HG03139 (cell line): Measurements from ENCODE around the gene RHEX.
"Not testable (repeated sequence)": the region's sequence is repeated elsewhere in the genome, so short reads cannot be mapped to it uniquely, and the experiment has no call there.

Experiments used
- ATAC-seq: cut with Tn5 transposase; IDR thresholded peaks from one replicate; pipeline ENCODE4 v1.9.1; 2021; ENCODE audit not compliant: unreplicated experiment

Gene RHEX, protein sequence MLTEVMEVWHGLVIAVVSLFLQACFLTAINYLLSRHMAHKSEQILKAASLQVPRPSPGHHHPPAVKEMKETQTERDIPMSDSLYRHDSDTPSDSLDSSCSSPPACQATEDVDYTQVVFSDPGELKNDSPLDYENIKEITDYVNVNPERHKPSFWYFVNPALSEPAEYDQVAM

GRCh38 chr1:206052919-206053610, at the start of gene RHEX:
Gene RHEX (plus strand): TSS chr1:206053173. CDS start chr1:206097829, 44,656 bp downstream.
- ATAC-seq, result not testable (repeated sequence)

GRCh38 chr1:206003854-206004800, 48.8 kb upstream of the RHEX start:
- ATAC-seq, result no peak

DNA sequence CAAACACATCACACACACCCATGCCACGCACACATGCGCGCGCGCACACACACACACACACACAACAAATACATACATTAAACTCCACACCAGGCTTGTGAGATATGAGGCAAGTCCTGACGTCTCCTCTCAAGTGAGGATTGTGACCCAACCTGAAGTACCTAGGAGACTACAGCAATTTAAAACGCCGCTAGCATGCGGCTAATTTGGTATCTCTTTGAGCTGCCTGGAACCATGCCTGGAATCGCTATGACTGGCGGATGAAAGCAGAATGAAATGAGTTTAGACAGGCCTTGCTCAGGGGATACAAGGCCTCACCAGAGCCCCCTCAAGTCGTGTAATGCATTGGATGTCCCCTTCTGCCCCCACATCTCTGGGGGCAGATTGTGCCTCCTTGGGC, 48.1 kb upstream of the RHEX start:
- ATAC-seq, result no peak

DNA sequence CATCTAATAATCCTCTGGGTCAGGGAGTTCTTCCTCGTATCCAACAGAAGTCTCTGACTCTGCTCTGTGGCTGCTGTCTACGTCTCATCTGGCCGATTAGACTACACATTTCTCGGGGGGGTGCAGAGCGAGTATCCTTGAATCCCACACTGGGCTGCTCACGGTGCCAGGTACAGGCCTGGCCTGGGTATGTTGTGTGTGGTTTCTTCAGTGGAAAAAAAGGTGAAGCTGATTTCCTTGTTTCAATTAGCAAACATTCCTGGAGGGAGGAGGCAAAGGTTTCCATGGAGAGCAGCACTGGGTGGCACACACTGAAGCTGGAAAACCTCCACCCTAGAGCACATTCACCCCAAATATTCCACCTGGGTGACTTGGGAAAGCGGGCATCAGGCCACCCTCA, 47.7 kb upstream of the RHEX start:
- no peak for ATAC-seq

DNA sequence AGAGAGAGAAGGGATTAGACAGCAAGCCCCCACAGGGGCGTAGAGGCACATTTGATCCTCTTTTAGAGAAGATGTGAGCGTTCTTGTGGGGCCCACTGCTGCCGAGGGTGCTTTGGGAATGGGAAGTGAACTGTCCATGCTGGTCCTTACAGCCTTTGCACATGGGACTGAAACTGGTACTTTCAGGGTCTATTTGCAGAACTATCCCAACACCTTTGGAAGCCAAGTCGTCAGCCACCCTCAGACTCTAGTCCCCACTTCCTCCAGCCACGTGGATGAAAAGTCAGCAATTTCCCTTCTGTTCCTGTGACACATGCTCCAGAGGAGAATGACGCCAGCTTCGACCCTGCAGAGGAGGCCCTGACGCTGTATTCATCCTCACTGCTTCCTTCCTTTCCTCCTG, 47.2 kb upstream of the RHEX start:
- ATAC-seq, result no peak

DNA sequence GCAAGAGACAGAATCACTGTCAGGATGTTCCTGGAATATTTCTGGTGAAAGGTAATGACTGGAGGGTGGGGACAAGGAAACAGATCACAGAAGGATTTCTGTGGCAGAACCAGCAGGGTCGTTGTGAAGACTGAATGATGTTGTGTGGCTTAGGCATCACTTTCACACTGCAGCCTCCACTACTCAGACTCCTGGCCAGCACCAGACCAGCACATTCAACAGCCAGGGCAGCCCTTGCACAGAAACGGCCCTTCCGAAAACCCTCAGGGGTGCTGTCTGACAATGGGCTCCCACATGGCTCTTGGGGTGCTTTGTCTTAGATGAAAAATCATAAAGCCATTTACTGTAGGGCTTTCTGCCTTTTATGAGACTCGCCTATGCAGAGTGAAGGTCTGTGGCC, 46.0 kb upstream of the RHEX start:
- ATAC-seq, result no peak

- ATAC-seq, result no peak
These were observed 42.9 kb upstream of the RHEX start for GRCh38 chr1:206010060-206010459.

GRCh38 chr1:206011057-206011456, 41.9 kb upstream of the RHEX start:
- no peak for ATAC-seq

DNA sequence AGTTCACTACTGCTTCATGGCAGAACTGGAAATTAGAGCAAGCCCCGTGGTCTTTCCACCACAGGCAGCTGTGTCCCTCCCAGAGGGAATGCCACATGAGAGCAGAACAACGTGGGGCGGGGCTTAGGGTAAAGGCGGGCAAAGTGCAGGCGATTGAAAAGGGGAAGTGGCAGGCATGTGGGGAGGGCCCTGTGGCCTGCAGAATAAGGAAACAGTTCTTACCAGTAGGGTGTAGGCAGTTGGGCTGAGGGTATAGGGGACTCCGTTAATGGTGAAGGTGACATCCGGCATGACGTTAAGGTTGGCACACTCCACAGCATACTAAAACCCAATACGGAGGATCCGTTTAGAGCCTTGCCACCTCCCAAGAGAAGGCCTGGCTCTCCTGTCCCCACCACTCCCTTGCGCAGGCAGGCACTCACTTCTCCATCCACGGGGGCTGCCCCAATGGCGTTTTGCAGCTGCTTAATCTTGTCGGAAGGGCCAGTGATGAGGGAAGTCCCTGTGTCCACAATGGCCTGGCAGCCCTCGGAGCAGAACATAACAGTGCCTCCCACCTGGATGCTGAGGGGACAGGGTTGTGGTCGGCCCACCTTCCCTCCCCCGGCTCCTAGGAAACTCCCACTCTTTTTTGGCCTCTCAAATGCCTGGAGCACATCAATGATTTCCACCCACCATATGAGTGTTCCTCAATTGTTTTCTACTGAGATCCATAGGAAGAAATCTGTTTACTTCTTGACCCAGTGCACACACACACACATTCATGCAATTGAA, 40.7 kb upstream of the RHEX start:
- ATAC-seq, result peak; percentile 81

GRCh38 chr1:206013026-206013795, 39.8 kb upstream of the RHEX start:
- no peak for ATAC-seq

DNA sequence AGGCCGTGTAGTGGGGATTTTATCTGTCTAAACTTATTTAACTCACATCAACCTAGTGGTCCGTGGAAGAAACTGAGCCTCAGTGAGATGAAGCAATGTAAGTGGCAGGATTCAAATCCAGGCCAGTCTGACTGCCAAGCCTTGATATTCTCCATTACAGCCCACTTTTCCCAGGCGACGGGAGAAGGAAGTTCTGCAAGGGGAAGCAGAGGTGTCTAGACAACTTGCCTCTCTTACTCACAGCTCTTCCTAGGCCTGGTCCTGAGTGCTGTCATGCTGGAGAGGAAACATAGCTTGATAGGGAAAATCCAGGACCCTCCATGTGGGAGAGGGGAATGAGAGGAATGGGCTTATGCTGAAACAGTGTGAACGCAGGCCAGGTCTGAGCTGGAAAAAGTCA, 38.4 kb upstream of the RHEX start:
- no peak for ATAC-seq

GRCh38 chr1:206015071-206015470, 37.9 kb upstream of the RHEX start:
- ATAC-seq, result no peak

- ATAC-seq, result no peak
These were observed 32.5 kb upstream of the RHEX start for GRCh38 chr1:206020393-206021007.

GRCh38 chr1:206021008-206021625, 31.9 kb upstream of the RHEX start:
- no peak for ATAC-seq

DNA sequence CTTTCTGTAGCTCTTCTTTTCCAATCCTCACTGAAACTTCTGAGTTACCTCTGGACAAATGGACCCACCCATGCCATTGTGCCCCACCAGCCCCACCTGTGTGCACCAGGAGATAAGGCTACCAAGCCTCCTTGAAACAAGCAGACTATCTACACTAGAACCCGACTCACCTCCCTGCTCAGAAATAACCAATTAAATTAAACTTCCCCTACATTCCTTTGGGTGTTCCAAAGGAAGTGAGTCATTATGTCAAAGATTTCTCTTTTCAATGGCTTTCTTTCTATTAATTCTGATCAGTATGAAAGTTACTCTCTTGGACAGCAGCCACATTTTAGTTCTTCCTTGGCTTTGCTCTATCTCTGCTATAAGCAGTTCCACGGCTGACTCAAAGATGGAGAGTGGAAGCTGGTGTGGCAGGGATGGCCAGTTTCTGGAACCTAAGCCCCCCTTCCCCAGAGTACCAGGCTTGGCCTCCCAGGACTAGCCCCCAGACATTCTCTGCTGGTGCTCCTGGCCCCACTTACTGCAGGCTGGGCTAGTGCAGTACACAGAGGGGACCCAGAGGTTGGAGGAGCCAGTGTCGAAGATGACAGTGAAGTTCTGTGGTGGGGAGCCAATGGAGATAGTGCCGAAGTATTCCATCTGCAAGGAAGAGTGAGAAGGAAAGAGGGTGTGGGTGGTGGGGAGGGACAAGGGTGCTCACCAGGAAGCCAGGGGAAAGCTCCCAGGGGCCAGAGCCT, 31.2 kb upstream of the RHEX start:
- no peak for ATAC-seq

DNA sequence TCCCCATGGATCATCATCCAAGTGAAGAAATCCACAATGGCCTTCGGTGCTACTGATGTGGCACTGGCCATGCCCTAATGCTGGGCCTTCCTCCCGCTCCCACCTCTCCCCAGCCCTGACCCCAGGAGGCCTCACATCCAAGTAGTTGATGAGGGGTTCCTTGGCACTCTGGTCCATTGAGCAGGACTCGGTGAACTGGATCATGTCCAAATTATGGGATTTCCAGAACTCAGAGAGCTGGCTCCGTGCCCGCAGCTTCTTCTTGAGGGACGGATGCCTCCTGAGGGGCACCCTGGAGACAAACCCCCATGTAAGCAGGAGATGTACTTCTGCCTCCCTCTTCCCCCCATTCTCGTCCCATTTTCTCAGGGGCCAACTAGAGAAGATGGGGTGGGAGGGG, 30.2 kb upstream of the RHEX start:
- ATAC-seq, result no peak

DNA sequence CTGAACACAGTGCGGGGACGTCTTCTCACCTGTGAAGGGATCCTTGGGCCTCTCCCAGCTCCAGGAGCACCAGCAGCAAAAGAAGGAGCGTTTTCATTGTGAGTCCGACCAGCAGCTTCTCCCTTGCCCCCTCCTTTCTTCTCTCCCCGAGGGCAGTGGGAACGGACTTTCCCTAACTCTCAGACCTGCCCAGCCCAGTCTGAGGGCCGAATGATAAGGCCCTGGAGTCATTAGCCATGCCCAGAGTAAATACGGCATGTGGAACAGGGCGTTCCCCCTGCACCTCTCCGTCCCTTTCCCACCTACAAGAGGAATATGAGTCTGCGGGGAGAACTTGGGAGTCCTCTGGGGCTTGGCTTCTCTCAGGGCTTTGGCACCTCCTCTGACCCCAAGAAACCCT, 29.3 kb upstream of the RHEX start, which contains the start of gene CTSE:
Gene CTSE, minus strand, starts transcription at position 201 of the 400 bp plus-strand sequence. Its CDS starts 104 bp downstream, at position 97.
- no peak for ATAC-seq

- ATAC-seq, result no peak
These were observed 27.6 kb upstream of the RHEX start for GRCh38 chr1:206025283-206025820.
